BJ (cell line): ENCODE data around the gene PCDHB11. TPM values are rescaled to one million over a fixed set of nuclear protein-coding genes. Genes with fewer than 3 reads are reported as not detected.
"Not testable (repeated sequence)": the region's sequence is repeated elsewhere in the genome, so short reads cannot be mapped to it uniquely, and the experiment has no call there.

Experiments used
- CTCF ChIA-PET: fragments of 350-600 bp; formaldehyde crosslinking; extraction: SDS; loops from one replicate; lab custom pipeline; 2021; ENCODE audit warnings: antibody characterized with exemption, inconsistent platforms; lab: Yijun Ruan, JAX
- POLR2A ChIA-PET: fragments of 300-600 bp; sonication (Branson Sonifier 250); formaldehyde crosslinking; extraction: SDS; loops from one replicate; lab custom pipeline; 2021; ENCODE audit warnings: antibody characterized with exemption; lab: Charles Lee
- DNase-seq: peaks from one replicate; pipeline ENCODE4 v3.0.0-alpha.2; 2011; ENCODE audit warnings: low read depth
- H3K27me3 ChIP-seq: 2 replicates; pipeline ENCODE4 v1.6.0; 2011; ENCODE audit warnings: low read length; ENCODE audit not compliant: control insufficient read depth, insufficient read depth
- H3K36me3 ChIP-seq: 2 replicates; pipeline ENCODE4 v1.5.1; 2011; ENCODE audit warnings: low read length; ENCODE audit not compliant: control insufficient read depth, insufficient read depth
- H3K4me3 ChIP-seq: 2 replicates; pipeline ENCODE4 v1.5.1; 2011; ENCODE audit warnings: low read depth, mild to moderate bottlenecking, control low read depth, low read length
- CTCF ChIP-seq: IDR thresholded peaks from 2 replicates; pipeline ENCODE4 v1.5.1; 2011; ENCODE audit warnings: low read depth, mild to moderate bottlenecking, control low read depth, inconsistent platforms, low read length, moderate library complexity; ENCODE audit not compliant: insufficient read depth
- polyA plus RNA-seq: library from polyadenylated mRNA; depleted of rRNA; stranded (reverse); fragments of >200 nt; gene quantifications from 2 replicates; pipeline ENCODE4 v1.2.3, GENCODE V29; 2011

PCDHB11 gene
- polyA plus RNA-seq, 1 experiment: 0.22 TPM

DNA sequence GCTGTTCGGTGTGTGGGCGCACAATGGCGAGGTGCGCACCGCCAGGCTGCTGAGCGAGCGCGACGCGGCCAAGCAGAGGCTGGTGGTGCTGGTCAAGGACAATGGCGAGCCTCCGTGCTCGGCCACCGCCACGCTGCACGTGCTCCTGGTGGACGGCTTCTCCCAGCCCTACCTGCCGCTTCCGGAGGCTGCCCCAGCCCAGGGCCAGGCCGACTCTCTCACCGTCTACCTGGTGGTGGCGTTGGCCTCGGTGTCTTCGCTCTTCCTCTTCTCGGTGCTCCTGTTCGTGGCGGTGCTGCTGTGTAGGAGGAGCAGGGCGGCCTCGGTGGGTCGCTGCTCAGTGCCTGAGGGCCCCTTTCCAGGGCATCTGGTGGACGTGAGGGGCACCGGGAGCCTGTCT lies 19.6 kb upstream of the PCDHB11 start:
- POLR2A ChIA-PET, H3K36me3 ChIP-seq, H3K27me3 ChIP-seq, H3K4me3 ChIP-seq, DNase-seq, CTCF ChIA-PET: not testable (repeated sequence)

GRCh38 chr5:141180313-141180712 lies 19.1 kb upstream of the PCDHB11 start:
- CTCF ChIA-PET: interaction anchor here (1.0 kb wide), 1 partner anchor 13 kb away, joined by 3 read pairs; no protein-coding TSS in a partner anchor
- no peak for TF ChIP-seq CTCF
- no peak for DNase-seq
- no peak overlapping the region for H3K4me3 ChIP-seq
- no peaks in the 10 kb centered on the region for H3K27me3 ChIP-seq
- POLR2A ChIA-PET: no interaction called here
- no peaks in the 10 kb centered on the region for H3K36me3 ChIP-seq

GRCh38 chr5:141182248-141182647 lies 17.2 kb upstream of the PCDHB11 start, which contains the start of gene PCDHB16:
PCDHB16 (plus strand) TSS chr5:141182387; CDS start chr5:141182560, 173 bp downstream.
- no peak for DNase-seq
- POLR2A ChIA-PET: no interaction called here

GRCh38 chr5:141184117-141184855 lies 15.1 kb upstream of the PCDHB11 start:
- POLR2A ChIA-PET, H3K27me3 ChIP-seq, CTCF ChIA-PET, H3K4me3 ChIP-seq, DNase-seq, H3K36me3 ChIP-seq: not testable (repeated sequence)

More at GRCh38 chr5:141182248-141182647, 17.2 kb upstream of the PCDHB11 start, which contains the start of gene PCDHB16:
- Histone ChIP-seq H3K36me3 (no peaks in the 10 kb centered on the region), H3K27me3 (no peaks in the 10 kb centered on the region), H3K4me3 (peak within 1 kb of the TSS; percentile 2; the same call in 1 of the 2 replicates)
- TF ChIP-seq CTCF: peak; percentile 33
- CTCF ChIA-PET: interaction anchor here (0.6 to 1.6 kb wide), 10 partner anchors 9 to 409 kb away, joined by 3 to 5 read pairs (median 3); partner anchors contain the start of genes PCDHB10, PCDHB7 and PCDHGB7

DNA sequence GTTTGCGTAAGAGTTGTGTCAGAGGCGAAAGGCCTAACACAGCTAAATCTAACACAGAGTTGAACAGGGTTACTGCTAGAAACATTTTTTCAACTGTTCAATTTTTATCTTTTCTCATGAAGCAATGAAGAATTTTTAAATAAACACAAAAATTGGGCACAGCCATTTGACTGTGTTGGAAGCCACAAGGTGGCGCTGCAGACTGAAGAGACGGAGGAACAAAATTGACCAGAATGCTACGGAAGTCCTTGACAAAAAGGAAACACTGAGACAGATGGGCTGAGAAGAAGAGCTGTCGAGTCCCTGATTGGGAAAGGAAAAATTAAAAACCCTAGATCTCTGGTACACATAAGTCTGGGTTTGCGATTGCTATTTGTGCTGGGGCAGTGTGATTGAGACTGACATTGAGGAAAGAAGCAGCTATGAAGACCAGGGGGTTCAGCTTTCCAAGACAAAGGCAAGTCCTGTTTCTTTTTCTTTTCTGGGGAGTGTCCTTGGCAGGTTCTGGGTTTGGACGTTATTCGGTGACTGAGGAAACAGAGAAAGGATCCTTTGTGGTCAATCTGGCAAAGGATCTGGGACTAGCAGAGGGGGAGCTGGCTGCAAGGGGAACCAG lies 12.4 kb upstream of the PCDHB11 start, which contains the start of gene PCDHB9:
Gene PCDHB9 (plus strand): TSS at position 265 of the 616 bp plus-strand sequence. CDS start 158 bp downstream, at position 423.
- TF ChIP-seq CTCF: peak; percentile 50
- H3K27me3 ChIP-seq: no peaks in the 10 kb centered on the region
- no peak for DNase-seq
- CTCF ChIA-PET: interaction anchor here (0.7 to 2.2 kb wide), 8 partner anchors 12 to 379 kb away, joined by 3 to 8 read pairs (median 3); partner anchors contain the start of genes PCDHB11, PCDHB6, PCDHGB3 and TAF7
- POLR2A ChIA-PET: interaction anchor here (0.6 kb wide), 1 partner anchor 405 kb away, joined by 4 read pairs; no protein-coding TSS in a partner anchor
- peak within 1 kb of the TSS; percentile 31 for H3K4me3 ChIP-seq
- H3K36me3 ChIP-seq: no peaks in the 10 kb centered on the region

DNA sequence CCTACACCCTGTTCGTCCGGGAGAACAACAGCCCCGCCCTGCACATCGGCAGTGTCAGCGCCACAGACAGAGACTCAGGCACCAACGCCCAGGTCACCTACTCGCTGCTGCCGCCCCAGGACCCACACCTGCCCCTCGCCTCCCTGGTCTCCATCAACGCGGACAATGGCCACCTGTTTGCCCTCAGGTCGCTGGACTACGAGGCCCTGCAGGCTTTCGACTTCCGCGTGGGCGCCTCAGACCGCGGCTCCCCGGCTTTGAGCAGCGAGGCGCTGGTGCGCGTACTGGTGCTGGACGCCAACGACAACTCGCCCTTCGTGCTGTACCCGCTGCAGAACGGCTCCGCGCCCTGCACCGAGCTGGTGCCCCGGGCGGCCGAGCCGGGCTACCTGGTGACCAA lies 10.7 kb upstream of the PCDHB11 start:
- POLR2A ChIA-PET, H3K27me3 ChIP-seq, DNase-seq, H3K36me3 ChIP-seq, CTCF ChIA-PET, H3K4me3 ChIP-seq: not testable (repeated sequence)

GRCh38 chr5:141189131-141189530 lies 10.3 kb upstream of the PCDHB11 start:
- H3K4me3 ChIP-seq, DNase-seq, CTCF ChIA-PET, POLR2A ChIA-PET, H3K36me3 ChIP-seq, H3K27me3 ChIP-seq: not testable (repeated sequence)
